HK-2 (cell line): ENCODE measurements around the gene LARP1B.
A peak's percentile ranks its signal among the peaks of the same experiment; 100 is the strongest.
"Not testable (repeated sequence)": the region's sequence is repeated elsewhere in the genome, so short reads cannot be mapped to it uniquely, and the experiment has no call there.

Experiments
- DNase-seq: peaks from one replicate; pipeline ENCODE4 v3.0.0-alpha.2; 2018; ENCODE audit not compliant: unreplicated experiment

Gene LARP1B

GRCh38 chr4:128225148-128225547, 164.0 kb downstream of the LARP1B start:
- no peak for DNase-seq

GRCh38 chr4:128227991-128228571, 167.0 kb downstream of the LARP1B start:
- DNase-seq, result no peak

GRCh38 chr4:128228845-128229795, 168.0 kb downstream of the LARP1B start:
- no peak for DNase-seq

GRCh38 chr4:128232719-128233118, 171.6 kb downstream of the LARP1B start:
- no peak for DNase-seq

- no peak for DNase-seq
Measured at GRCh38 chr4:128234836-128235235, 173.7 kb downstream of the LARP1B start.

GRCh38 chr4:128241019-128241418, 179.9 kb downstream of the LARP1B start:
- no peak for DNase-seq

GRCh38 chr4:128241425-128241913, 180.4 kb downstream of the LARP1B start:
- peak; percentile 53 for DNase-seq

- DNase-seq, result no peak
Measured at GRCh38 chr4:128241981-128242380, 180.9 kb downstream of the LARP1B start.

- no peak for DNase-seq
Measured at GRCh38 chr4:128242601-128243000, 181.5 kb downstream of the LARP1B start.

GRCh38 chr4:128244379-128244778, 183.3 kb downstream of the LARP1B start:
- DNase-seq, result no peak

- not testable (repeated sequence) for DNase-seq
Measured at GRCh38 chr4:128245391-128245790, 184.3 kb downstream of the LARP1B start.

- DNase-seq, result no peak
Measured at GRCh38 chr4:128247906-128248305, 186.8 kb downstream of the LARP1B start.

GRCh38 chr4:128249787-128250668, 188.9 kb downstream of the LARP1B start:
- DNase-seq, result no peak

- no peak for DNase-seq
Measured at GRCh38 chr4:128255906-128256305, 194.8 kb downstream of the LARP1B start.

GRCh38 chr4:128256539-128256938, 195.4 kb downstream of the LARP1B start:
- DNase-seq, result no peak

- DNase-seq, result not testable (repeated sequence)
Measured at GRCh38 chr4:128258166-128258565, 197.1 kb downstream of the LARP1B start.

GRCh38 chr4:128259889-128260288, 198.8 kb downstream of the LARP1B start:
- DNase-seq, result not testable (repeated sequence)
